NB4 (cell line): Measurements from ENCODE around the gene AUH.

Experiments used
- DNase-seq: peaks from one replicate; pipeline ENCODE4 v3.0.0; 2010; ENCODE audit warnings: low read depth
- H3K4me3 ChIP-seq: one replicate; pipeline ENCODE4 v1.5.1; 2011; ENCODE audit warnings: mild to moderate bottlenecking, low read depth, low read length, moderate library complexity
- MYC ChIP-seq: IDR thresholded peaks from 2 replicates; pipeline ENCODE4 v1.6.1; 2011; ENCODE audit warnings: low read depth, low read length
- POLR2A ChIP-seq: IDR thresholded peaks from 2 replicates; pipeline ENCODE4 v1.6.1; 2011; ENCODE audit warnings: mild to moderate bottlenecking; ENCODE audit not compliant: insufficient read length; ENCODE audit errors: extremely low read depth
- TF ChIP-seq, protein P1 (sequence below): IDR thresholded peaks from 2 replicates; pipeline ENCODE4 v1.6.1; 2011; ENCODE audit warnings: low read depth, low read length
- TF ChIP-seq, protein P2 (sequence below): IDR thresholded peaks from one replicate; pipeline ENCODE4 v1.5.1; 2012; ENCODE audit warnings: low read depth, low read length

AUH gene

DNA sequence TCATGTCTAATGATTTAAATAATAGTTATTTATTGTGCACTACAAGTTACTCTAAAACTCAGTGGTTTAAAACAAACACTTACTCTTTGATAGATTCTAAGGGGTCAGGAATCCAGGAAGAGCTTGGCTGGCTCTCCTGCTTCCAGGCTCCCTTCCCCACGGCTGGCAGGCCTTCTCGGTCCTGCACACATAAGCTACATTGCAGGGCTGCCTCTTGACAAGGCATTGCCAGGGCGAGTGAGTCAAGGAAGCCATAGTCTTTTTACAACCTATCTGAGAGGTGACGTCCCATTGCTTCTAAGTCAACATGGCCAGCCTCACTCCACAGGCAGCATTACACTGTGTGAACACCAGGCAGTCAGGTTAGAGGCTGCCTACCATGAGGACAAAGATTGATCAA is 119.8 kb downstream of the AUH start:
- H3K4me3 ChIP-seq: no peak overlapping the region
- no peak for DNase-seq
- TF ChIP-seq, protein P1, sequence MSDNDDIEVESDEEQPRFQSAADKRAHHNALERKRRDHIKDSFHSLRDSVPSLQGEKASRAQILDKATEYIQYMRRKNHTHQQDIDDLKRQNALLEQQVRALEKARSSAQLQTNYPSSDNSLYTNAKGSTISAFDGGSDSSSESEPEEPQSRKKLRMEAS: no peak
- TF ChIP-seq, protein P2, sequence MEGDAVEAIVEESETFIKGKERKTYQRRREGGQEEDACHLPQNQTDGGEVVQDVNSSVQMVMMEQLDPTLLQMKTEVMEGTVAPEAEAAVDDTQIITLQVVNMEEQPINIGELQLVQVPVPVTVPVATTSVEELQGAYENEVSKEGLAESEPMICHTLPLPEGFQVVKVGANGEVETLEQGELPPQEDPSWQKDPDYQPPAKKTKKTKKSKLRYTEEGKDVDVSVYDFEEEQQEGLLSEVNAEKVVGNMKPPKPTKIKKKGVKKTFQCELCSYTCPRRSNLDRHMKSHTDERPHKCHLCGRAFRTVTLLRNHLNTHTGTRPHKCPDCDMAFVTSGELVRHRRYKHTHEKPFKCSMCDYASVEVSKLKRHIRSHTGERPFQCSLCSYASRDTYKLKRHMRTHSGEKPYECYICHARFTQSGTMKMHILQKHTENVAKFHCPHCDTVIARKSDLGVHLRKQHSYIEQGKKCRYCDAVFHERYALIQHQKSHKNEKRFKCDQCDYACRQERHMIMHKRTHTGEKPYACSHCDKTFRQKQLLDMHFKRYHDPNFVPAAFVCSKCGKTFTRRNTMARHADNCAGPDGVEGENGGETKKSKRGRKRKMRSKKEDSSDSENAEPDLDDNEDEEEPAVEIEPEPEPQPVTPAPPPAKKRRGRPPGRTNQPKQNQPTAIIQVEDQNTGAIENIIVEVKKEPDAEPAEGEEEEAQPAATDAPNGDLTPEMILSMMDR: no peak
- TF ChIP-seq POLR2A: no peak
- TF ChIP-seq MYC: no peak

DNA sequence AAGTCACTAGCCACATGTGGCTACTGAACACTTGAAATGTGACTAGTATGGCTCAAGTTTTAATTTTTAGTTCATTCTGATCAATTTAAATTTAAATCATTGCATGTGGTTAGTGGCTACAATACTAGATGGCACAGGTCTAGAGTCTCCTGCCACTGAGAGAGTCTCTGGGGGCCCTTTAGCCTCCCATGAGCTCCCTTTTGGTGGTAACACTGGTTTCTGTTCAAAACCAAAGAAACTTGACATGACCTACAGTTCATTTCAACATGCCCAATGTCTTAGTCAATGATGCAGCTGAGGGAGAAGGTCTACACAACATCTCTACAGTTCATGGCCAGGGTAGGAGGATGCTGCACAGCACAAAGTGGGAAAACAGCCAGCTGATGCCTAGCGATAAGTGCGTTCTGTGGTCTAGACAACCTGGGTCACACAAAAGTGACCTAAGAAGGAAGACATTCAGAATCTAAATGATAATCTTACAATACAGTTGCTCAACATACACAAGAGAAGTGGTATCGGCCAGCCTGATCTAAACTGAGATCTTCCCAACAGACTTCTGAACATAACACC is 121.0 kb downstream of the AUH start:
- no peak for DNase-seq
- TF ChIP-seq, protein P1: no peak
- TF ChIP-seq MYC (no peak), POLR2A (no peak)
- no peak overlapping the region for H3K4me3 ChIP-seq

DNA sequence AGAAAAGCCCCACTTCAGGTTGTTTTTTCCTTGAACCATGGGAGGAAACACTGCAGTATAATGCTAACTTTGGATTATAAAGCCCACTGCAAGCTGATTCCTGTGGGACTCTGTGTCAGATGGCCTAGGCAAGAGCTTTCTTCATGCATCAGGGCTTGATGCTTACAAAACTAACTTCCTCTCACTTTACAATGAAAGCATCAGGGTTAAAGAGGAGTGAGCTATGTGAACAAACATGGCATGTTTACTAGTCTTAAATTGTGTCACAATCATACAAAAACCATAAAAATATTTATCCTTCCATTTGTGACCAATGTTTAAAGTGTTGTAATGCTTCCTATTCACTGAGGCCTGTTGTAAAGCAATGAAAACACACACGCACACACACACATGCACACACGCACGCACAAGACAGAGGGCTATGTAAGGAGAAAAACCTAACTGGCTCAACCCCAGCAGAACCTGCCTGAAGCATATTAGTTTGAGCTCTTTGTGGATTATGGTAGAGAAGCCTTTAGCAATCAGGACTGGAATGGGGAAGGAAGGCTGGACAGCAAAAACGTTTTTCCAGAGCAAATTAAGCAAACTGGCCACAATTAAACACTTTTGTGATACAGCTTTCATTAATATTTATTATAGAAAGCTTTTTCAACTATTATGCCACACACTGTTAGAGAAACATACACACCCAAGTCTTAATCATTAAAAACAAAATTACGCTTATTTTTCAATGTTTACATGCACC is 122.2 kb downstream of the AUH start:
- H3K4me3 ChIP-seq: no peak overlapping the region
- TF ChIP-seq POLR2A (no peak), MYC (no peak)
- TF ChIP-seq, protein P1: no peak
- TF ChIP-seq, protein P2: no peak
- no peak for DNase-seq

DNA sequence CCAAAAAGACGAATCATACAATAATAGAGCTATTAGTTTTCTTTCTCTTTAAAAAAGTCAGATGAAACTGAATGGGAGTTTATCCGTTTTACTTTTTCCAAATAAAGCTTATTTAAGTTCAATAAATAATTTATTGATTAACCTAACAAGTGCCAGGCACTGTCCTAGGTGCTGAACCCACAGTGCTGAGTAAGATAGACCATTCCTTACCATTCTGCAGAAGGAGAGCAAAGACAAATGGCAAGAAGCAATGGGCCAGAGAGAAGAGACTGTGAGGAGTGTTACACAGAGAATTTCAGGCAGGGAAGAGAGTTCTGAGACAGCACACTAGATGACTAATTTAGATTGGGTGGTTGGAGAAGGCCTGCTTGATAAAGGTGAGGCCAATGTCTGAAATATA is 127.2 kb downstream of the AUH start:
- peak; percentile 7 for DNase-seq
- TF ChIP-seq POLR2A (no peak), MYC (no peak)
- TF ChIP-seq, protein P2: no peak
- TF ChIP-seq, protein P1: no peak
- no peak overlapping the region for H3K4me3 ChIP-seq

DNA sequence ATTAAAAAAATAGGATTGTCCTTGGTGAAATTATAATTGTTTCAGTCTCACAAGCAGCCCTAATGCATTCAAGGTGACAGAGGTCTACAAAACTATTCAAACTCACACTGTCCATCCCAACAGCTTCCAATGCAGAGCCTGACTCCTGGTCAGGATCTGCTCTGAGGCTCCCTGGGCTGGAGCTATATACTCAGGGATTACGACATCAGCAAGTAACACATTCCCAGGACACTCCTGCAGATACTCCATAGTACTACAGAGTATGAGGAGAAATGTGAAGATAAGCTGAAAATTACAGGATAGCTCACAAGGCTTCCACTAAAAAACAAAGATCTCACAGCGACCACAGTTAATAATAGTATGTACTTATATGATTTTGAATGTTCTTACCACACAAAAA is 130.1 kb downstream of the AUH start:
- H3K4me3 ChIP-seq: no peak overlapping the region
- TF ChIP-seq MYC: no peak
- TF ChIP-seq, protein P2: no peak
- TF ChIP-seq, protein P1: no peak
- no peak for TF ChIP-seq POLR2A
- no peak for DNase-seq

DNA sequence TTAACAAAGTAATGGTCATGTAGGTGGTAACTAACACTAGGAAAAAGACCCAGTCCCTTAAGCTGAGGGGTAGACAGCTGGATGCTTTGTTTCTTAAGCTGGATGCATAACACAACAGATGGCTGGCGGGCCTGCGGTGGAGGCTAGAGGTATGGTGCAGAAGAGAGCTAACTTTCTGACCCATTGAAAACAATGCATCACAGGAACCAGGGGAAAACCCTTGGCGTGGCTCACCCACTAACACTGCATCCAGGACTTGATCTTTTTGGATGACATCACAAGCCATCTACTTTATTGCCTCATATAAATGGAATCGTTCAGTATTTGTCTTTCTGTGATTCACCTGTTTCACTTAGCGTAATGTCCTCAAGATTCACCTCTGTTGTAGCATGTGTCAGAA is 138.7 kb downstream of the AUH start:
- no peak for DNase-seq

More for the DNA sequence above, 138.7 kb downstream of the AUH start:
- TF ChIP-seq, protein P2: no peak
- TF ChIP-seq MYC (no peak), POLR2A (no peak)
- TF ChIP-seq, protein P1: no peak
- H3K4me3 ChIP-seq: no peak overlapping the region
